SU-DHL-6 (cell line): ENCODE measurements around the gene HECW1.

Source experiments
- H2AFZ ChIP-seq: fragments of 200-600 bp; sonication (generic); 2 replicates; pipeline ENCODE4 v1.6.1; 2014; ENCODE audit warnings: low read depth, mild to moderate bottlenecking, moderate library complexity, mixed read lengths, antibody characterized with exemption, low read length; ENCODE audit not compliant: severe bottlenecking
- H3F3A ChIP-seq: fragments of 200-600 bp; shearing (Covaris generic); 2 replicates; pipeline ENCODE4 v1.6.0; 2016; ENCODE audit warnings: antibody characterized with exemption, mild to moderate bottlenecking; ENCODE audit not compliant: insufficient read depth
- H3K27ac ChIP-seq: fragments of 200-600 bp; sonication (generic); 2 replicates; pipeline ENCODE4 v1.5.1; 2016; ENCODE audit warnings: low read depth, mild to moderate bottlenecking, low read length, moderate library complexity, mixed read lengths
- H3K27me3 ChIP-seq: fragments of 200-600 bp; sonication (generic), shearing (Covaris generic); 2 replicates; pipeline ENCODE4 v1.6.0; 2014; ENCODE audit warnings: mild to moderate bottlenecking, low read length
- H3K36me3 ChIP-seq: fragments of 200-600 bp; sonication (generic); 2 replicates; pipeline ENCODE4 v1.6.1; 2014; ENCODE audit warnings: mild to moderate bottlenecking, low read length, mixed read lengths
- H3K4me2 ChIP-seq: fragments of 300-600, 200-600 bp; shearing (Covaris generic), sonication (generic); 2 replicates; pipeline ENCODE4 v1.6.0; 2014; ENCODE audit warnings: low read length, low read depth, mild to moderate bottlenecking; ENCODE audit not compliant: poor library complexity, severe bottlenecking
- H3K4me3 ChIP-seq: fragments of 200-600 bp; sonication (generic); 2 replicates; pipeline ENCODE4 v1.5.1; 2014; ENCODE audit warnings: antibody characterized with exemption, low read length, mild to moderate bottlenecking, mixed read lengths; ENCODE audit not compliant: insufficient read depth, poor library complexity, severe bottlenecking
- H3K79me2 ChIP-seq: fragments of 200-600 bp; sonication (generic); 2 replicates; pipeline ENCODE4 v1.6.1; 2014; ENCODE audit warnings: mild to moderate bottlenecking, low read length, moderate library complexity; ENCODE audit not compliant: insufficient read depth
- H3K9ac ChIP-seq: fragments of 200-600 bp; sonication (generic); 2 replicates; pipeline ENCODE4 v1.7.0; 2014; ENCODE audit warnings: mild to moderate bottlenecking, low read length
- H3K9me2 ChIP-seq: fragments of 200-600 bp; sonication (generic); replicated peaks from 2 replicates; pipeline ENCODE4 v1.6.1; 2014; ENCODE audit warnings: low read length; ENCODE audit not compliant: insufficient read depth
- H3K9me3 ChIP-seq: fragments of 200-600 bp; sonication (generic); 2 replicates; pipeline ENCODE4 v1.6.1; 2014; ENCODE audit warnings: low read length, mixed read lengths; ENCODE audit not compliant: insufficient read depth
- H4K20me1 ChIP-seq: fragments of 200-600 bp; sonication (generic); 2 replicates; pipeline ENCODE4 v1.6.1; 2014; ENCODE audit warnings: low read depth, mild to moderate bottlenecking, antibody characterized with exemption, low read length, moderate library complexity, mixed read lengths
- CTCF ChIP-seq: fragments of 200-600 bp; sonication (generic); IDR thresholded peaks from one replicate; pipeline ENCODE4 v1.5.1; 2017; ENCODE audit warnings: antibody characterized with exemption, mild to moderate bottlenecking, low read length, moderate library complexity; ENCODE audit not compliant: insufficient read depth, poor library complexity, severe bottlenecking
- EZH2phosphoT487 ChIP-seq: fragments of 200-600 bp; sonication (generic), shearing (Covaris generic); conservative IDR thresholded peaks from 2 replicates; pipeline ENCODE4 v1.6.1; 2018; ENCODE audit warnings: mild to moderate bottlenecking, antibody characterized with exemption, low read length, moderate library complexity, mixed read lengths

The HECW1 gene

DNA sequence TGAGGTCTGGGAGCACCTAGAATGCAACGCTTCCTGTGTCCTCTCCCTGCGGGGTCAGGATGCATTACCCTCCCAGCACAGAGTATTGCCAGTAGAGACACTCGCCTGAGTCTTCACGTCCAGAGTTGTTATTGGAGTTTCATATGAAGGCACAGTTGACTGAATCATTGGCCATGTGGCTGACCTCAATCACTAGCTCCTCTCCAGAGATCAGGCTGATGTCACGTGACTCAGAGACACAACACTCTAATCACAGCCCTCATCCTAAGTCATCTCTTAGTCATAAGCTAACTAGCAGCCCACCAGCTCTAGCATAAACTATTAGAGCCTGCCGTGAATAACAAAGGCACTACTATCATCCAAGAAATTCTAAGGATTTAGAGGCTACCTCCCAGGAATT is 107.8 kb downstream of the HECW1 start:
- Histone ChIP-seq H3K27ac (no peak overlapping the region), H3K79me2 (no peaks in the 10 kb centered on the region), H3K9me3 (no peaks in the 10 kb centered on the region), H3K4me3 (no peak overlapping the region), H3K27me3 (no peaks in the 10 kb centered on the region), H3F3A (no peaks in the 10 kb centered on the region), H3K36me3 (no peaks in the 10 kb centered on the region), H3K9me2 (no peaks in the 10 kb centered on the region), H4K20me1 (no peaks in the 10 kb centered on the region), H2AFZ (no peak overlapping the region), H3K9ac (no peak overlapping the region), H3K4me2 (no peak overlapping the region)
- no peak for TF ChIP-seq EZH2phosphoT487
- no peak for TF ChIP-seq CTCF

- Histone ChIP-seq H3K4me2 (no peak overlapping the region), H3K36me3 (no peaks in the 10 kb centered on the region), H3K27ac (no peak overlapping the region), H3F3A (no peaks in the 10 kb centered on the region), H2AFZ (no peak overlapping the region), H3K79me2 (no peaks in the 10 kb centered on the region), H3K27me3 (no peaks in the 10 kb centered on the region), H3K9ac (no peak overlapping the region), H4K20me1 (no peaks in the 10 kb centered on the region), H3K9me3 (no peaks in the 10 kb centered on the region), H3K4me3 (no peak overlapping the region), H3K9me2 (no peaks in the 10 kb centered on the region)
- TF ChIP-seq EZH2phosphoT487 (no peak), CTCF (no peak)
These were observed 108.3 kb downstream of the HECW1 start for GRCh38 chr7:43220742-43221141.

DNA sequence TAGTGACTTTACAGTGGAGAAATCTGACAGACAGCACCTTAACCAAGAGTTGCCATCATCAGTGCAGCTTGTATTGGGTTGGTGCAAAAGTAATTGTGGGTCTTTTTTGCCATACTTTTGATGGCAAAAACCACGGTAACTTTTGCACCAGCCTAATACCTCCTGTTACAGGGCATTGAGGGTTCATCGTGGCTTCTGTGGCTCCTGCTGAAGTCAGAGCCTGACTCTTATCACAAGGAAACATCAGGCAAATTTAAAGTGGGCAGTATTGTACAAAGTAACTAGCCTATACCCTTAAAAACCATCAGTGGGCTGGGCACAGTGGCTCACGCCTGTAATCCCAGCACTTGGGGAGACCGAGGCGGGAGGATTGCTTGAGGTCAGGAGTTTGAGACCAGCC is 117.4 kb downstream of the HECW1 start:
- no peaks in the 10 kb centered on the region for H3K9me3 ChIP-seq
- TF ChIP-seq EZH2phosphoT487 = no peak
- no peak for TF ChIP-seq CTCF
- no peak overlapping the region for H3K4me3 ChIP-seq
- H3K9ac ChIP-seq = no peak overlapping the region
- no peaks in the 10 kb centered on the region for H3K9me2 ChIP-seq
- no peaks in the 10 kb centered on the region for H4K20me1 ChIP-seq
- no peak overlapping the region for H3K27ac ChIP-seq
- H2AFZ ChIP-seq = no peak overlapping the region
- H3K36me3 ChIP-seq = no peaks in the 10 kb centered on the region
- no peaks in the 10 kb centered on the region for H3K79me2 ChIP-seq
- no peak overlapping the region for H3K4me2 ChIP-seq
- no peaks in the 10 kb centered on the region for H3F3A ChIP-seq
- H3K27me3 ChIP-seq = no peaks in the 10 kb centered on the region

DNA sequence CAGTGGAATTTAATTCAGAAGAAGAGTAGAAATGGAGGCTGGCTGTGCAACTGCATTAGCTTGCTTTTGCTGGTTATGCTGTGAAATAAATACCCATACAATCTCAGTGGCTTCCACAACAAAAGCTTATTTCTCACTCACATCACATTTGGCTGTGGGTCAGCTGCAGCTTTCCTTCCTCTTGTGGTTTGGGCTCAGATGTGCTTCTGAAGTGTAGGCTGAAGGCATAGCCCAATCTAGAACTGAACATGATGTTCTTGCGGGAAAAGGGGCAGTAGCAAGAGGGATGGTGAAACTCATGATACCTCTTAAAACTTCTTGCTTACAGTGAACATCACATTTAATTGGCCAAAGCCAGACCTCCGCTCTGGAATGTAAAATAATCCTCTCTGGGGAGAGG is 119.9 kb downstream of the HECW1 start:
- Histone ChIP-seq H3K4me2 (no peak overlapping the region), H3K9me2 (no peaks in the 10 kb centered on the region), H3K27me3 (no peaks in the 10 kb centered on the region), H2AFZ (no peak overlapping the region), H3K4me3 (no peak overlapping the region), H3K36me3 (no peaks in the 10 kb centered on the region), H3K9ac (no peak overlapping the region), H3K9me3 (no peaks in the 10 kb centered on the region), H3K79me2 (no peaks in the 10 kb centered on the region), H3K27ac (no peak overlapping the region), H3F3A (no peaks in the 10 kb centered on the region), H4K20me1 (no peaks in the 10 kb centered on the region)
- no peak for TF ChIP-seq EZH2phosphoT487
- TF ChIP-seq CTCF = no peak
